Neuronal stem cell (in vitro differentiated cells): ENCODE data around the gene SUN2.

Experiments used
- DNase-seq: peaks from one replicate; pipeline ENCODE4 v3.0.0-alpha.2; 2013; ENCODE audit warnings: low spot score
- H2AFZ ChIP-seq: one replicate; pipeline ENCODE4 v1.6.1; 2013; ENCODE audit warnings: mild to moderate bottlenecking, low read length, inconsistent platforms
- H2AK5ac ChIP-seq: 2 replicates; pipeline ENCODE4 v1.6.1; 2013; ENCODE audit warnings: low read depth, mild to moderate bottlenecking, inconsistent platforms, low read length, moderate library complexity, mixed read lengths
- H2BK120ac ChIP-seq: 2 replicates; pipeline ENCODE4 v1.6.1; 2013; ENCODE audit warnings: low read depth, mild to moderate bottlenecking, inconsistent platforms, low read length, moderate library complexity, mixed read lengths
- H2BK12ac ChIP-seq: one replicate; pipeline ENCODE4 v1.6.1; 2013; ENCODE audit warnings: low read length, inconsistent platforms
- H2BK15ac ChIP-seq: 2 replicates; pipeline ENCODE4 v1.6.1; 2013; ENCODE audit warnings: mild to moderate bottlenecking, low read length, inconsistent platforms, mixed read lengths
- H2BK5ac ChIP-seq: one replicate; pipeline ENCODE4 v1.6.1; 2013; ENCODE audit warnings: inconsistent platforms, mild to moderate bottlenecking, low read length, moderate library complexity
- H3K14ac ChIP-seq: one replicate; pipeline ENCODE4 v1.6.1; 2013; ENCODE audit warnings: low read length, inconsistent platforms
- H3K18ac ChIP-seq: 2 replicates; pipeline ENCODE4 v1.6.1; 2013; ENCODE audit warnings: low read length, inconsistent platforms
- H3K23ac ChIP-seq: 2 replicates; pipeline ENCODE4 v1.6.1; 2013; ENCODE audit warnings: low read depth, mild to moderate bottlenecking, mixed read lengths, low read length, inconsistent platforms; ENCODE audit not compliant: poor library complexity
- H3K27ac ChIP-seq: replicated peaks from 3 replicates; pipeline ENCODE4 v1.5.1; 2013; ENCODE audit warnings: low read length, inconsistent platforms
- H3K27me3 ChIP-seq, 3 experiments: 2 replicates each; pipeline ENCODE4 v1.6.1; 2013; ENCODE audit warnings: low read length in 3 of 3, mild to moderate bottlenecking in 2 of 3, inconsistent platforms in 1 of 3, low read depth in 1 of 3, mixed read lengths in 1 of 3, moderate library complexity in 1 of 3; ENCODE audit not compliant: control insufficient read depth in 3 of 3, insufficient read depth in 3 of 3
- H3K36me3 ChIP-seq, 2 donors: replicated peaks in 1 of 2; 2 replicates each; pipeline ENCODE4 v1.6.1; 2013; ENCODE audit warnings: low read length in 2 of 2; ENCODE audit not compliant: control insufficient read depth in 2 of 2, insufficient read depth in 2 of 2
- H3K4ac ChIP-seq: 2 replicates; pipeline ENCODE4 v1.6.1; 2013; ENCODE audit warnings: inconsistent platforms, mild to moderate bottlenecking, low read length, moderate library complexity
- H3K4me1 ChIP-seq, 2 donors: 1 replicate in 1 of 2; 2 replicates in 1 of 2; pipeline ENCODE4 v1.6.1; 2013; ENCODE audit warnings: low read length in 2 of 2, low read depth in 1 of 2; ENCODE audit not compliant: control insufficient read depth in 2 of 2, insufficient read depth in 1 of 2
- H3K4me2 ChIP-seq: one replicate; pipeline ENCODE4 v1.6.1; 2013; ENCODE audit warnings: mild to moderate bottlenecking, low read length, inconsistent platforms; ENCODE audit not compliant: insufficient read depth, poor library complexity, severe bottlenecking
- H3K4me3 ChIP-seq, 2 donors: 2 replicates each; pipeline ENCODE4 v1.5.1; 2013; ENCODE audit warnings: low read length in 2 of 2, mild to moderate bottlenecking in 2 of 2, inconsistent platforms in 1 of 2, moderate library complexity in 1 of 2
- H3K79me1 ChIP-seq: one replicate; pipeline ENCODE4 v1.6.1; 2013; ENCODE audit warnings: low read depth, mild to moderate bottlenecking, inconsistent platforms, low read length, moderate library complexity
- H3K9ac ChIP-seq: one replicate; pipeline ENCODE4 v1.6.1; 2013; ENCODE audit warnings: mild to moderate bottlenecking, low read depth, low read length, inconsistent platforms; ENCODE audit not compliant: poor library complexity
- H3K9me3 ChIP-seq, 2 donors: replicated peaks in 1 of 2; 2 replicates each; pipeline versions ENCODE3 to v1.6.1; 2013; ENCODE audit warnings: low read length in 2 of 2, mild to moderate bottlenecking in 2 of 2, inconsistent platforms in 1 of 2, low read depth in 1 of 2, mixed read lengths in 1 of 2, moderate library complexity in 1 of 2; ENCODE audit not compliant: control insufficient read depth in 2 of 2, insufficient read depth in 1 of 2
- H4K8ac ChIP-seq: one replicate; pipeline ENCODE4 v1.6.1; 2013; ENCODE audit warnings: low read depth, mild to moderate bottlenecking, inconsistent platforms, low read length, moderate library complexity
- H4K91ac ChIP-seq: one replicate; pipeline ENCODE4 v1.6.1; 2013; ENCODE audit warnings: low read length, low read depth, mild to moderate bottlenecking, inconsistent platforms; ENCODE audit not compliant: poor library complexity
- WGBS, 2 donors: extraction: QIAGEN DNeasy Blood & Tissue Kit; methylation state at CpG; one replicate each; pipeline ENCODE4 v1.1.7; 2013; ENCODE audit warnings: missing lambda C conversion rate in 2 of 2, mixed read lengths in 1 of 2; ENCODE audit not compliant: insufficient read length in 2 of 2, insufficient replicate concordance in 1 of 2; ENCODE audit errors: extremely low coverage in 2 of 2; 5-methylcytosine and 5-hydroxymethylcytosine counted together

SUN2 gene

DNA sequence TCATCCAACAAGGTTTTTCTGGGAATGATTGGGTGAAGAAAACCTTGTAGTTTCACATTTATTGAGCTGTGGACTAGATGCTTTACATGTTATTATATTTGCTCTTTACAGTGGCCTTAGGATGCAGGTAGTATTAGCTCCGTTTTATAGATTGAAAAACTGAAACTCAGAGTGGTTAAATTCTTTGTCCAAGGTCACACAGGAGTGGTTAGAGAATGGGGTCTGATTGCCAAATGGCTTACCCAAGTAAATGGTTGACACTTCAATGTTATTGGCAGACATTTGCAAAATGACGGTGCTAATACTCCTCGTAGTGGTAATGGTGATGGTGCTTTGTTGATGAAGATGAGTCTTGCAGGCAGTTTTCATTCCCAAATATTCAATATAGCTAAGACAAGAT is 47.8 kb downstream of the SUN2 start:
- Histone ChIP-seq H3K4me2 (no peak overlapping the region), H3K36me3 (peaks cover 6 to 38% of the 10 kb centered on the region in 2 donors), H3K27ac (no peak overlapping the region), H3K4ac (no peak overlapping the region), H2BK5ac (no peak overlapping the region), H3K18ac (no peak overlapping the region), H4K8ac (no peak overlapping the region), H3K79me1 (peaks cover 8% of the 10 kb centered on the region), H2BK12ac (no peak overlapping the region), H2BK120ac (no peak overlapping the region), H2BK15ac (no peak overlapping the region), H2AFZ (no peak overlapping the region), H3K9ac (no peak overlapping the region), H3K4me1 (peaks cover 15 to 21% of the 10 kb centered on the region in 2 donors), H4K91ac (no peak overlapping the region), H2AK5ac (no peak overlapping the region), H3K27me3 (no peaks in the 10 kb centered on the region), H3K14ac (no peak overlapping the region), H3K4me3 (no peak overlapping the region), H3K9me3 (no peaks in the 10 kb centered on the region), H3K23ac (no peak overlapping the region)
- no peak for DNase-seq
- no CpG with 5 or more reads among the region's 3 CpGs for WGBS, 2 donors

DNA sequence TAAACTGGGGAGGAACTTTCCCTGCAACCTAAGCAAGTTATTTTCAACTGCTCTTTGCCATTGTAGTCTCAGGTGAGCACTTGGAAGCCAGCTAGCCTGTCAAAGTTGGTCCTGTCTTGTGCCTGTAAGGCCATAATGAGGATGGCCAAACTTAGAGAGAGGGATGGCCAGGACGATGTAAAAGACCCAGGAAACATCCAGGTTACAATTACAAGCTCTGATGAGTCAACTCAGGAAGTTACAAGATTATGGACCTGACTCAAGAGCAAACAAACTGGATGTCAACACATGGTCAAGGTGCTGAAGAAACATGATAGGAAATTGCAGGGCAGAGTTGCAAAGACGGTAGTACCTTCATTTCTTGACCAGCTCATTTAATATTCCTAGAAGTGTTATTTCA is 48.5 kb downstream of the SUN2 start:
- Histone ChIP-seq H3K27ac (no peak overlapping the region), H2AK5ac (no peak overlapping the region), H4K91ac (no peak overlapping the region), H3K18ac (no peak overlapping the region), H2BK120ac (no peak overlapping the region), H3K9me3 (no peaks in the 10 kb centered on the region), H3K23ac (no peak overlapping the region), H2BK5ac (no peak overlapping the region), H2BK12ac (no peak overlapping the region), H3K4me2 (no peak overlapping the region), H2AFZ (no peak overlapping the region), H3K4me3 (peak overlapping the region in 1 of 2 donors; percentile 76), H3K9ac (no peak overlapping the region), H2BK15ac (no peak overlapping the region), H4K8ac (no peak overlapping the region), H3K27me3 (no peaks in the 10 kb centered on the region), H3K4me1 (peaks cover 15% of the 10 kb centered on the region in 2 donors), H3K4ac (no peak overlapping the region), H3K14ac (no peak overlapping the region), H3K36me3 (peaks cover 6 to 34% of the 10 kb centered on the region in 2 donors), H3K79me1 (peaks cover 6% of the 10 kb centered on the region)
- no CpG with 5 or more reads among the region's 2 CpGs for WGBS, 2 donors
- no peak for DNase-seq

DNA sequence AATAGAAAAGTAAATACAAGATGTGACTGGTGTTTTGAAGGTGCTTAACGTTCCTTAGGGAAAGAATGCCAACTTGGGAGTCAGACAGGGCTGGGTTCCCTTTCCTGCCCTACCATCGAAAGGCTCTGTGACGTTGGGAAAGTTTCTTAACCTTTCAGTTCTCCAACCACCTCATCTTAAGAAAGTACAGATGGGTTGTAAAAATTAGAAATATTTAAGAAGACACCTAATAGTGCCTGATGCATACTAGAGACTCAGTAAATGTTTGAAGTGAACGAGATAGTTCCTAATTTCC is 49.0 kb downstream of the SUN2 start:
- H3K4me2 ChIP-seq = peak overlapping the region; percentile 74
- no peaks in the 10 kb centered on the region for H3K27me3 ChIP-seq
- no peak overlapping the region for H4K8ac ChIP-seq
- H3K23ac ChIP-seq = no peak overlapping the region
- peaks cover 6 to 30% of the 10 kb centered on the region in 2 donors for H3K36me3 ChIP-seq
- H3K4me1 ChIP-seq = peaks cover 12 to 15% of the 10 kb centered on the region in 2 donors
- no peak overlapping the region for H3K9ac ChIP-seq
- H2BK15ac ChIP-seq = no peak overlapping the region
- H3K79me1 ChIP-seq = peaks cover 6% of the 10 kb centered on the region
- no peak overlapping the region for H3K27ac ChIP-seq
- no peak overlapping the region for H2BK5ac ChIP-seq
- H4K91ac ChIP-seq = no peak overlapping the region
- no peak overlapping the region for H2BK120ac ChIP-seq
- no peaks in the 10 kb centered on the region for H3K9me3 ChIP-seq
- peak overlapping the region; percentile 76 to 99 for H3K4me3 ChIP-seq
- no peak for DNase-seq
- no peak overlapping the region for H2BK12ac ChIP-seq
- H3K14ac ChIP-seq = no peak overlapping the region
- no peak overlapping the region for H2AK5ac ChIP-seq
- H2AFZ ChIP-seq = no peak overlapping the region
- no peak overlapping the region for H3K4ac ChIP-seq
- no CpG with 5 or more reads among the region's 4 CpGs for WGBS, 2 donors
- no peak overlapping the region for H3K18ac ChIP-seq

DNA sequence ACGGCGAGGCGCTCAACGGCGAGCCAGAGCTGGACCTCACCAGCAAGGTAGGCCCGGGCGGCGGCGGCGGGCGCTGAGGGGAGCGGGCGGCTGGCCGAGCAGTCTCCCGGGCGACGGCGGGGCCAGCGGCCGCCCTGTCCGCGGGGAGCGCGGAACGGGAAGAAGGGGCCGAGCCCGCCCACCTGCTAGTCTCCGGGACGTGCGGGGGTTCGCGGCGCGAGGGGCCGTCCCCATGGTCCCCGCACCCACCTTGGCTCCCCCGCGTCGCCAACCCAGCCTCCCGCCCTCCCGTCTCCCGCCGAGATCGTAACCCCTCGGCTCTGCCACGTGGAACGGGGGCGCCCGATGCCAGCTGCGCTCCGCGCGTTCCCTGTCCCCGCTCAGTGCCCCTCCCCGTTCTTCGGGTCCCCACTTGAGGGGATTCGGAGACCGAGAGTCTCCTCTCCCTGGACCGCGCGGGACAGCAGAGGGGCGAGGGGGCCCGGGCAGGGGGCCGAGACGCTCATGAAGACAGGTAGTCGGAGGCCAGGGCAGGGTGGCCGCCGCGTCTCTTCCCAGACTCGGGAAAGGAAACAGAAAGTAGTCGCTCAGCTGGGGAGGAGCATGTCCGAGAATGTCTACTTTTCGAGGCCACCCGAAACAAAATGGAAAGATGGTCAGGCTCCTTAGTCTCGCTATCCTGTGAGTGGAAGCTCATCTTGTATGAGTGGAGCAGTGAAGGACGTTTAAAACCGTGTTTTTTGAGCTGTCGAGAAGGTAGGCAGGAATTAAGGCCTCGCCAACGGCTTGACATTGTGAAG is 49.5 kb downstream of the SUN2 start:
- H3K79me1 ChIP-seq = peaks cover 6% of the 10 kb centered on the region
- no peaks in the 10 kb centered on the region for H3K9me3 ChIP-seq
- H2AK5ac ChIP-seq = no peak overlapping the region
- H3K14ac ChIP-seq = peak overlapping the region; percentile 27
- peaks cover 13 to 18% of the 10 kb centered on the region in 2 donors for H3K4me1 ChIP-seq
- no peaks in the 10 kb centered on the region for H3K27me3 ChIP-seq
- peak overlapping the region; percentile 43 for H3K27ac ChIP-seq
- H2AFZ ChIP-seq = peak overlapping the region; percentile 90
- H3K18ac ChIP-seq = peak overlapping the region; percentile 96
- no peak overlapping the region for H2BK5ac ChIP-seq
- peak overlapping the region; percentile 23 for H2BK15ac ChIP-seq
- peak overlapping the region; percentile 74 for H3K4me2 ChIP-seq
- H2BK12ac ChIP-seq = no peak overlapping the region
- peak overlapping the region; percentile 76 to 99 for H3K4me3 ChIP-seq
- DNase-seq = no peak
- peak overlapping the region; percentile 95 for H3K9ac ChIP-seq
- H4K91ac ChIP-seq = no peak overlapping the region
- H2BK120ac ChIP-seq = no peak overlapping the region
- WGBS, 2 donors = no CpG with 5 or more reads among the region's 80 CpGs
- no peak overlapping the region for H3K4ac ChIP-seq
- H3K36me3 ChIP-seq = peaks cover 6 to 30% of the 10 kb centered on the region in 2 donors
- H3K23ac ChIP-seq = peak overlapping the region; percentile 81
- H4K8ac ChIP-seq = no peak overlapping the region
